Transverse colon (tissue), 4 donors: ENCODE data around the gene ATP5MK.

Source experiments
- POLR2A ChIP-seq: fragments of 450-650 bp; IDR thresholded peaks from one replicate; pipeline ENCODE4 v1.6.1; 2016; ENCODE audit warnings: antibody characterized with exemption, mild to moderate bottlenecking, moderate library complexity
- POLR2AphosphoS5 ChIP-seq, 3 donors: sonication (generic); formaldehyde crosslinking; IDR thresholded peaks; one replicate each; pipeline ENCODE4 v1.6.1; 2016; ENCODE audit warnings: antibody characterized with exemption in 3 of 3
- TF ChIP-seq, protein P1 (sequence below), 5 experiments: fragments of 200-600 bp in 3 of 5; fragments of 450-650 bp in 2 of 5; sonication (generic) in 3 of 5; IDR thresholded peaks; 1 replicate in 2 of 5; 2 replicates in 3 of 5; pipeline ENCODE4 v1.5.1; 2016 to 2017; ENCODE audit warnings: antibody characterized with exemption in 5 of 5, inconsistent platforms in 3 of 5, mild to moderate bottlenecking in 2 of 5, moderate library complexity in 1 of 5

DNA sequence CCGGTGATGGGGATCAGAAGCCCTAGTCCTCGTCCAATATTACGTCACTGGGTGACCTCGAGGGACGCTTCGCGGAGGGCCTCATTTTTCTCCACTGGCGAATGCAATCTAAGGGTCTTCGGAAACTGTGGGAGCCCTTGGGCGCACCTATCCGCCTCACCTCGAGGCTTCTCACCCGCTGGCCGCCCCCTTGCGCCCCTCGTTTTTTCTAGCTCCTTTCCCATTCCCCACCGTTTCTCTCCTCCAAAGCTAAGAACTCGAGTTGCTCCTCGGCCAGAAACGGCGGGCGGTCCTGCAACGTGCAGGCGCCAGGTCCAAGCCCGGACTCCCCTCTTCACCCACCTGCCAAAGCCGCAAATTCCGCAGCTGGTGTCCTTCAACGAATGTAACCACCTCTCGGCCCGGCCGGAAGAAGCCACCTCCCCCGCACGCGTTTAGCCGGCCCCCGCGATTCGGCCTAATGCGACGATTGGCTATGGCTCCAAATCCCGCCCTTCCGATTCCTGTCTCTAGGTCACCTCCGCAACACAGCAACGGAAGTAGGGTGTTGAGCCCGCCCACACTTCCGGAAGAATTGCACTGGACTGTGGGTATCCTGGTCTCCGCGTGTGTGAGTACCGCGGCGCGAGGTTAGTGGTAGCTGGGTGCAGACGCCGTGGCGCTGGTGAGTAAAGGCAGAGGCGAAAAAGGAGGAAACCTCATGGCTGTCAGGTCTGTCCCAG, at the start of gene ATP5MK, which contains the start of gene PDCD11:
- TF ChIP-seq, protein P1, sequence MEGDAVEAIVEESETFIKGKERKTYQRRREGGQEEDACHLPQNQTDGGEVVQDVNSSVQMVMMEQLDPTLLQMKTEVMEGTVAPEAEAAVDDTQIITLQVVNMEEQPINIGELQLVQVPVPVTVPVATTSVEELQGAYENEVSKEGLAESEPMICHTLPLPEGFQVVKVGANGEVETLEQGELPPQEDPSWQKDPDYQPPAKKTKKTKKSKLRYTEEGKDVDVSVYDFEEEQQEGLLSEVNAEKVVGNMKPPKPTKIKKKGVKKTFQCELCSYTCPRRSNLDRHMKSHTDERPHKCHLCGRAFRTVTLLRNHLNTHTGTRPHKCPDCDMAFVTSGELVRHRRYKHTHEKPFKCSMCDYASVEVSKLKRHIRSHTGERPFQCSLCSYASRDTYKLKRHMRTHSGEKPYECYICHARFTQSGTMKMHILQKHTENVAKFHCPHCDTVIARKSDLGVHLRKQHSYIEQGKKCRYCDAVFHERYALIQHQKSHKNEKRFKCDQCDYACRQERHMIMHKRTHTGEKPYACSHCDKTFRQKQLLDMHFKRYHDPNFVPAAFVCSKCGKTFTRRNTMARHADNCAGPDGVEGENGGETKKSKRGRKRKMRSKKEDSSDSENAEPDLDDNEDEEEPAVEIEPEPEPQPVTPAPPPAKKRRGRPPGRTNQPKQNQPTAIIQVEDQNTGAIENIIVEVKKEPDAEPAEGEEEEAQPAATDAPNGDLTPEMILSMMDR (IDR thresholded peaks at IDR 0.05), result peak in 1 of 5 experiments; percentile 25
- TF ChIP-seq POLR2AphosphoS5 (IDR thresholded peaks at IDR 0.05) (peak; percentile 83 to 92 (median 87)), POLR2A (peak; percentile 85)
